Midbrain (tissue), 1 donor: ENCODE data around the gene ADAM33.

ENCODE experiments used
- DNase-seq: peaks from one replicate; lab custom pipeline; 2025; lab: John Stamatoyannopoulos, UW

Gene ADAM33

GRCh38 chr20:3710011-3710466 lies 28.2 kb upstream of the ADAM33 start:
- no peak for DNase-seq

GRCh38 chr20:3707508-3707899 lies 25.7 kb upstream of the ADAM33 start:
- no peak for DNase-seq

- DNase-seq: no peak
These were observed 25.1 kb upstream of the ADAM33 start for GRCh38 chr20:3706774-3707507.

- DNase-seq: no peak
These were observed 24.3 kb upstream of the ADAM33 start for GRCh38 chr20:3705970-3706739.

GRCh38 chr20:3705491-3705969 lies 23.7 kb upstream of the ADAM33 start:
- no peak for DNase-seq

GRCh38 chr20:3704087-3704486 lies 22.3 kb upstream of the ADAM33 start:
- no peak for DNase-seq

GRCh38 chr20:3702611-3703391 lies 21.0 kb upstream of the ADAM33 start:
- DNase-seq: no peak

- no peak for DNase-seq
These were observed 19.5 kb upstream of the ADAM33 start for GRCh38 chr20:3701061-3701998.

GRCh38 chr20:3699037-3699436 lies 17.2 kb upstream of the ADAM33 start:
- no peak for DNase-seq

- DNase-seq: no peak
These were observed 16.8 kb upstream of the ADAM33 start for GRCh38 chr20:3698591-3699001.

GRCh38 chr20:3697588-3698305 lies 15.9 kb upstream of the ADAM33 start:
- DNase-seq: no peak

- no peak for DNase-seq
These were observed 15.2 kb upstream of the ADAM33 start for GRCh38 chr20:3696745-3697587.

- DNase-seq: no peak
These were observed 14.4 kb upstream of the ADAM33 start for GRCh38 chr20:3696200-3696599.

GRCh38 chr20:3694864-3695263 lies 13.1 kb upstream of the ADAM33 start:
- no peak for DNase-seq

- DNase-seq: no peak
These were observed 11.6 kb upstream of the ADAM33 start for GRCh38 chr20:3693376-3693775.

- DNase-seq: no peak
These were observed 11.0 kb upstream of the ADAM33 start for GRCh38 chr20:3692706-3693294.

GRCh38 chr20:3691897-3692296 lies 10.1 kb upstream of the ADAM33 start:
- no peak for DNase-seq

GRCh38 chr20:3691306-3691705 lies 9.5 kb upstream of the ADAM33 start:
- DNase-seq: no peak

GRCh38 chr20:3690413-3690812 lies 8.6 kb upstream of the ADAM33 start:
- no peak for DNase-seq
